HG03520 (cell line): ENCODE data around the gene NF2.

ENCODE experiments used
- ATAC-seq: cut with Tn5 transposase; IDR thresholded peaks from one replicate; pipeline ENCODE4 v1.9.1; 2021; ENCODE audit warnings: mild to moderate bottlenecking, moderate library complexity; ENCODE audit not compliant: unreplicated experiment

Gene NF2

GRCh38 chr22:29717789-29718188 is 114.4 kb downstream of the NF2 start:
- no peak for ATAC-seq

DNA sequence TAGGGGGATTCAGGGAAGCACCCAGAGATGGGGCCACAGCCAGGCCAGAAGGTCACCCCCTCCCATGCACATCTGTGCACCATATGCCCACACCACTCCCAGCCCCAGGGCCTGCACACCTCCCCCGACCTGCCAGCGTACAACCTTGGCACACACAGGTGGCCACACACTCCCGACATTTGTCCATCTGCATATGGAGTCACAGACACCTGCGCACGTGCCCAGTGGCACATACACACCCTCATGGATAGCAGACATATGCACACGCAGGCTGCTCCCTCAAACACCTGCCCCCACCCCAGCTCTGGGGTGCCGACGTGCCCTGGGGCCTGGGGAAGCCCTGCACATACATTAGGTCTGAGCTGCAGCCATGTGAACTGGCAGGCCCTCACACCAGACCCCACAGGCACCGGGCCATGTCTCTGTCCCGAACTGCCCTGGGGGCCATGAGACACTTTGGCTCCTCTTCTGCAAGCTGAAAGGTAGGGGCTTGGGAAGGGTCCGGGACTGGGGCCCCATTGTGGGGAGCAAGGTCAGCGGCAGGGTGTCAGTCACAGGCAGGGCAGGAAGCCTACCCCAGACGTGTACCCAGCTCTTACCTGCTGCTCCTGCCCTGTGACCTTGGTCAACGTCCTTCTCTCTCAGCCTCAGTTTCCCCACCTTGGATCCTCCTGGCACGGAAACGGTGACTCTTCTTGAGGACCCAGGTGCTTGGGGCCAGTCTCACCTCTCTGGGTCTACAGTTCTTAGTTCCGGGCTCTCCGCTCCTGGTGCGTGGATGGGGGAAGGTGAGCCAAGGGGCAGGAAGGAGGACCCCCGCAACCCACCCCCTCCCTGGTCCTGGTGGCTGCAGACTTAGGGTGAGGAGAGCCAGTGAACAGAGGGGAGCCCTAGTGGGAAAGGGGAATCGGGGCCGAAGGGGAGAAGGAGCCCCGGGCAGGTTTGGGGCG is 115.8 kb downstream of the NF2 start:
- no peak for ATAC-seq

- no peak for ATAC-seq
Observed at GRCh38 chr22:29719899-29720645, 116.6 kb downstream of the NF2 start, which contains the start of gene CABP7. TSS of gene CABP7 (plus strand) at chr22:29720003. CDS start at chr22:29720425, 422 bp downstream.

DNA sequence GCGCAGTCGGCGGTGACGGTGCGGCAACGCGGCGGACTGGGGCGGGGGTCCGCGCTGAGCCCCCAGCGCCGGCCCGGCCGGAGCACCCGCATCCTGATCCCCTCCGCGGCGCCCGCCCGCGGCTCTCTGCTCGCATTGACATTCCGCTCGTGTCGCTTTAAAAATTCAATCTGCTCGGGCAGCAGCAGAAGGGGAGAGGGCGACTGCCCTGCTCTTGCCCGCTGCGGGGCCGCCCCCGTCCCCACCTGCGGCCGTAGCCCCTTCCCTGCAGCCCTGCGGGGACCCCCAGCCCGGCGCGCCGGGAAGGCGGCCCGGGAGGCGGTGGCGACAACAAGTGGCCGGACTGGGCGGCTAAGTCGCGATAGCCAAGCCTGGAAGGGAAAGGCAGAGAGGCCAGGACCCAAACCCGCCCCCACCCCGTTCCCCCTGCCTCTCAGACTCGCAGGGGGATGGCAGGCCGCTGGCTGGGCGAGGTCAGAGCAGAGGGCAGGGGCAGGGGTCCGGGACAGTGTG is 117.4 kb downstream of the NF2 start:
- no peak for ATAC-seq

- no peak for ATAC-seq
Observed at GRCh38 chr22:29722151-29722550, 118.7 kb downstream of the NF2 start.

- ATAC-seq, result no peak
Observed at GRCh38 chr22:29722587-29722986, 119.2 kb downstream of the NF2 start.

DNA sequence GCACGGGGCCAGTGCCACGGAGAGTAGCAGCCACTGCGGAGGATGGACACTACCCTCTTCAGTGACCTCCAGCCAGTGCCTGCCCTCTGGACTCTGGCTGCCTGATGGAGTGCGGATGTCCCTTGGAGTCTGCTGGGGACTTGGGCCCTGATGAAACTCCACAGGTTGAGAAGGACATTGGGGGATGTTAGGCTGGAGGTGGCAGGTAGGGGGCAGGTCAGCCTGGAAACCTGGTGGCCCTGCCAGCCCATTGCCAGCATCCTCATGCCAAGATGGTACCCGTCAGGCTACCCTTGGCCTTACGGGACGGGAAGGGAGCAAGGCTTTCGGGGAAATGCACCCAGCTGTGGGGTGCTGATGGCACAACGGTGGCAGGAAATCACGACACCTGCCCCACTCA is 120.3 kb downstream of the NF2 start:
- no peak for ATAC-seq

GRCh38 chr22:29724843-29725242 is 121.4 kb downstream of the NF2 start:
- no peak for ATAC-seq

GRCh38 chr22:29726106-29726505 is 122.7 kb downstream of the NF2 start:
- ATAC-seq, result no peak

- no peak for ATAC-seq
Observed at GRCh38 chr22:29726512-29727130, 123.2 kb downstream of the NF2 start.

- no peak for ATAC-seq
Observed at GRCh38 chr22:29727131-29727523, 123.7 kb downstream of the NF2 start.

DNA sequence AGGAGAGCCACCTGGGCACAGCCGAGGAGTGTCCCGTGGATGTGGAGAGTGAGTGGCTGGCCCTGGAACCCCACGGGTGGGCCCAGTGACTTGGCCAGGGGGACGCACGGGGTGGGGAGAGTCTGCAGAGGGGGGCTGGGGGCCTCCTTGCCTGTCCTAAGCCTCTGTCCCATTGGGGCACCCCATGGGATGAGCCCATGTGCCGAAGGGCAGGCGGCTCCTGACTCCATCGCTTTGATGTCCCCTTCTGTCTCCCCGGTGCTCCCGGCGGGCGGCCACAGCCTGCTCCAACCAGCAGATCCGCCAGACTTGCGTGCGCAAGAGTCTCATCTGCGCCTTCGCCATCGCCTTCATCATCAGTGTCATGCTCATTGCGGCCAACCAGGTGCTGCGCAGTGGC is 125.7 kb downstream of the NF2 start:
- ATAC-seq, result no peak

DNA sequence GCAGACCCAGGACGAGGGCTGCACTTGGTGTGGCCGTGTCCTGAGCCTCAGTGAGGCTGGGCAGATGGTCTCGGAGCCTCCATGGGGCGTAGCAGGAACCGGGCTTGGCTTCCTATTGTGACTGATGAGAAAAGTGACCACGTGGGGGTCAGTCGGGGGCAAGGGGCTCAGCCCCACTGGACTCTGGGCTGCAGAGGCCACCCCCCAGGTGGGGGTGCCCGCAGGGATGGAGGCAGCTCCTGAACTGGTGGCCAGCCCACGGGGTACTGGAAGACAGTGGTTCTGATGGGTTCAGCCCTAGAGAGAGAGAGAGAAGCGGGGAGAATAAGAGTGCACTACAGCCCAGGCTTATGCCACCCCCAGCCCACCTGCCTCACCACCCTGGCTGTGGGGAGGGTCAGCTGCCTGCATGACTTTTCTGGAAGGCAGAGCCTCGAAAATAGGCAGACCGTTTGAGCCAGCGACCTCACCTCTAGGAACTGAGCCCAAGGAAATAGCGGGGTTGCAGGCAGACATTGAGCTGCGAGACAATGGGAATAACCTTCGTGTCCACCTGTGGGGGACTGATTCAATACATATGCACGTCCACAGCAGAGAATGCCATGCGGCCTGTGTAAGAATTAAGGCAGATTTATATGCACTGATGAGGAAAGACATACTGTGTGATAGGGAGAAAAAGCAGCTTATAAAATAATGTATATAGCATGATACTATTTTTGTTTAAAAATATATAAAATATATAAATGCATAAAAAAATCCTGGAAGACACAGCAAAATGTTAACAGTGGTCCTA is 127.8 kb downstream of the NF2 start:
- no peak for ATAC-seq

DNA sequence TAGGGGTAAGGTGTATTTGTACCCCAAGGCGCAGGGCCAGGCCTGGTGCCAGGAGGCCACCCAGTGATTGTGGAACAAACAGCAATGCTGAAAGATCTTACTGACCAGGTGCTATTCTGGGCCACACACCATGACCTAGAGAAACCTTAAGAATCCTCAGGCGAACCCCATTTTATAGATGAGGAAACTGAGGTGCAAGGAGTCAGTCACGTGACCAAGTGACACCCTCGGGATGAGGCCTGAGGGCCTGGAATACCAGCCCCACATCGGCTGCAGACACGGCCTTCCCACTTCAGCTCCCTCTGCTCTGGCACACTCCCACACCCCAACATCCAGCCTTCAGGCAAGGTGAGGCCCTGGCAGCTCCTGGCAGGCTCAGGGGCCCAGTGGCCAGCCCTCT is 129.4 kb downstream of the NF2 start:
- no peak for ATAC-seq

- no peak for ATAC-seq
Observed at GRCh38 chr22:29733362-29734201, 130.1 kb downstream of the NF2 start.

DNA sequence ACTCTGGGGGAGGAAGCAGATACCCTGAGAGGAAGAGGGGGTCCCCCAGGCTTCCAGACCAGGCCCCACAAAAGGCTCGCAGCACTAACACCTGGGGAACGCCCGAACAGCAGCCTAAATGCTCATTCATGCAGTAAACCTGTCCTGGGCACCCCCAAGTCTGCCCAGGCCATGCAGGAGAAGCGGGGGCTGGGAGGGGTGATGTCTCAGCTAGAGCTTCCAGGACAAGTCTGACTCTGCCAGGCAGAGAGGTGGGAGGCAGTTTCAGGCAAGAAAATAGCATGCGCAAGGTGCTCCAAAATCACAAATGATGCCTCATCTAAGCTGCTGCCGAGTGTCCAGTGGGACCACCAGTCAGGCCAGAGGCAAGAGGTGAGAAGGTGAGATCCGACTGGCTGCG is 131.0 kb downstream of the NF2 start:
- no peak for ATAC-seq

- no peak for ATAC-seq
Observed at GRCh38 chr22:29734838-29735237, 131.4 kb downstream of the NF2 start.

DNA sequence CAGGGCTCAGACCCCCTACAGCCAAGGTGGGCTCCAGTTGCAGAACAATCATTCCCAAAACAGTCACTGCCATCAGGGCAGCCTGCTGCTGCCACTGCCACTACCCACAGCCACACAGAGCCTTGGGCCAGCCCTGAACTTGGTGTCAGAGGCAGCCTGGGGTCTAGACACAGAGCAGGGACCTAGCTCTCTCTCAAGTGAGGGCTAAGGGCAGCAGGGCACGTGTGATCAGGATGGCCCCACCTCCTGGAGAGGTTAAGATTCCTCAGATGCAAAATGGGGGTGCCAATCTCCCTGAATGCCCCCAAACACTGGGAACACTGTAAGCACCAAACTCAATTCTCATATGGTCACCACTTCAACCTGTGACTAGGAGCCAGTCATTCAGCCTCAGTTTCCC is 132.0 kb downstream of the NF2 start:
- ATAC-seq, result no peak

GRCh38 chr22:29737251-29738117 is 134.1 kb downstream of the NF2 start:
- ATAC-seq, result no peak
